Left ventricle myocardium inferior (tissue), 1 donor: ENCODE results near the gene RAPGEF3. TPM values are rescaled to one million over a fixed set of nuclear protein-coding genes. Genes with fewer than 3 reads are reported as not detected.
A peak's percentile ranks its signal among the peaks of the same experiment; 100 is the strongest.

Experiments
- DNase-seq: peaks from one replicate; pipeline ENCODE4 v3.0.0-alpha.2; 2020
- H3K27ac ChIP-seq: fragments of 200-600 bp; replicated peaks from 2 replicates; pipeline ENCODE4 v1.8.0; 2021
- H3K27me3 ChIP-seq: fragments of 200-600 bp; 2 replicates; pipeline ENCODE4 v1.8.0; 2021; ENCODE audit warnings: low read depth
- H3K36me3 ChIP-seq: fragments of 200-600 bp; 2 replicates; pipeline ENCODE4 v1.8.0; 2021
- H3K4me1 ChIP-seq: fragments of 200-600 bp; 2 replicates; pipeline ENCODE4 v1.8.0; 2021
- H3K4me3 ChIP-seq: fragments of 200-600 bp; 2 replicates; pipeline ENCODE4 v1.8.0; 2021; ENCODE audit warnings: mild to moderate bottlenecking, moderate library complexity
- H3K9me3 ChIP-seq: fragments of 200-600 bp; replicated peaks from 2 replicates; pipeline ENCODE4 v1.8.0; 2021
- CTCF ChIP-seq: fragments of 200-600 bp; IDR thresholded peaks from 2 replicates; pipeline ENCODE4 v1.8.0; 2021; ENCODE audit warnings: antibody characterized with exemption, mild to moderate bottlenecking, borderline replicate concordance
- intact Hi-C: fragments of 100-400 bp; cut with micrococcal nuclease; formaldehyde crosslinking; loops from one replicate; pipeline ENCODE4 v1.11.0; 2022
- total RNA-seq: library from RNA; stranded (reverse); fragmentation: NEBNext Ultra II Directional; extraction: Animal tissue kit (Norgen Biotek cat#: 25700); gene quantifications from one replicate; pipeline ENCODE4 v1.2.1, GENCODE V29; 2021
- donor health status: DM: no; HTN: yes; CAD: no; lungs with severe emphysema.

RAPGEF3 gene
- total RNA-seq, 1 donor from 2014 or later = 34.8 TPM

DNA sequence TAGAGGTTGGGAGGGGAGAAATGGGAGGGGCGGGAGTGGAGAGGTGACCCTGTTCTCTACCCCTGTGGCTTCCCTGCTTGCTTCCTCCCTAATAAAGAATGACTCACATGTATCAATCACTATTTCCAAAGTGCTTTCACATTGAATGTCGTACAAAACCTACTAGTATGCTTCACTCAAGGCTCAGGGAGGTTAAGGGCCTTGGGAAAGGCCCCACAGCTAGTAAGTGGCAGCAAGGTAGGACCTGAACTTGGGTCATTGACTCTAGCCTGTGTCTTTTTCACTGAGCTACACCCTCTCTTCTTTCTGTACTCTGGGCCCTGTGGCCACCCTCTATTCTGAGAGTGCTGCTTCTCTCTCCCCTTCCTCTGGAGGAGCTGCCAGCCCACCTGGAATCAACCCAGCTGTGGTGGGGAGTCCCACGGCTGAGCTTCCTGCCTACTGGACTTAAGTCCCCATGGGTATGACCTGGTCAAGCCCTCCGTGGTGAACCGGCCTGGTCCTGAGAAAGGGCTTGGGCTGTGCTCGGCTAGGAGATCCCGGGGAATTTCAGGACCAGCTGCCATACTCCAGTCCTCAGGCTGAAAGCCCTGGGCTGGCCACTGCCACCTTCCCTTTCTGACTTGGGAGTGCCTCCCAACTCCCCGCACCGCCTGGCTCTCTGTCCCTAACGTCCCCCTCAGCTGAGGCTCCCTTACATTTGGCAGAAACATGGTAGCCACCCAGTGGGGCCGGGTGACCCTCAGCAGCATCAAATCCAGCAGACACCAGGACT lies 27.4 kb upstream of the RAPGEF3 start:
- H3K4me3 ChIP-seq = no peak overlapping the region
- H3K27me3 ChIP-seq = no peaks in the 10 kb centered on the region
- no peaks in the 10 kb centered on the region for H3K9me3 ChIP-seq
- intact Hi-C loops = no loop called here
- H3K27ac ChIP-seq = peak overlapping the region; percentile 38
- H3K4me1 ChIP-seq = peaks cover 20% of the 10 kb centered on the region
- TF ChIP-seq CTCF = no peak
- peaks cover 100% of the 10 kb centered on the region for H3K36me3 ChIP-seq
- DNase-seq = no peak

- intact Hi-C loops = no loop called here
- peak overlapping the region; percentile 38 for H3K27ac ChIP-seq
- no peak for TF ChIP-seq CTCF
- H3K4me1 ChIP-seq = peaks cover 20% of the 10 kb centered on the region
- no peaks in the 10 kb centered on the region for H3K9me3 ChIP-seq
- no peaks in the 10 kb centered on the region for H3K27me3 ChIP-seq
- no peak for DNase-seq
- no peak overlapping the region for H3K4me3 ChIP-seq
- H3K36me3 ChIP-seq = peaks cover 96% of the 10 kb centered on the region
Observed at GRCh38 chr12:47785036-47785886, 26.6 kb upstream of the RAPGEF3 start.

- TF ChIP-seq CTCF = no peak
- peaks cover 30% of the 10 kb centered on the region for H3K4me1 ChIP-seq
- DNase-seq = no peak
- intact Hi-C loops = no loop called here
- peaks cover 85% of the 10 kb centered on the region for H3K36me3 ChIP-seq
- no peaks in the 10 kb centered on the region for H3K9me3 ChIP-seq
- H3K4me3 ChIP-seq = no peak overlapping the region
- no peaks in the 10 kb centered on the region for H3K27me3 ChIP-seq
- peak overlapping the region; percentile 16 for H3K27ac ChIP-seq
Observed at GRCh38 chr12:47783821-47784819, 25.4 kb upstream of the RAPGEF3 start.

GRCh38 chr12:47783024-47783755 lies 24.5 kb upstream of the RAPGEF3 start:
- H3K27ac ChIP-seq = no peak overlapping the region
- H3K9me3 ChIP-seq = no peaks in the 10 kb centered on the region
- peaks cover 75% of the 10 kb centered on the region for H3K36me3 ChIP-seq
- H3K4me1 ChIP-seq = peaks cover 39% of the 10 kb centered on the region
- H3K27me3 ChIP-seq = no peaks in the 10 kb centered on the region
- no peak for TF ChIP-seq CTCF
- intact Hi-C loops = no loop called here
- DNase-seq = no peak
- no peak overlapping the region for H3K4me3 ChIP-seq
